Measurements from ENCODE around the gene NPAS2.

GRCh38 chr2:100826494-100826893 is 6.6 kb downstream of the NPAS2 start:
- TF ChIP-seq CTCF (IDR thresholded peaks at IDR 0.05) (no peak), EP300 (IDR thresholded peaks at IDR 0.05) (no peak)

Data from esophagus muscularis mucosa (tissue), 3 donors.